ENCODE measurements around the gene TRIM46. TPM values are rescaled to one million over a fixed set of nuclear protein-coding genes. Genes with fewer than 3 reads are reported as not detected.
"Not testable (repeated sequence)": the region's sequence is repeated elsewhere in the genome, so short reads cannot be mapped to it uniquely, and the experiment has no call there.

TRIM46 gene
- total RNA-seq, 2 donors from 2014 or later = 3.6 to 9.3 TPM

DNA sequence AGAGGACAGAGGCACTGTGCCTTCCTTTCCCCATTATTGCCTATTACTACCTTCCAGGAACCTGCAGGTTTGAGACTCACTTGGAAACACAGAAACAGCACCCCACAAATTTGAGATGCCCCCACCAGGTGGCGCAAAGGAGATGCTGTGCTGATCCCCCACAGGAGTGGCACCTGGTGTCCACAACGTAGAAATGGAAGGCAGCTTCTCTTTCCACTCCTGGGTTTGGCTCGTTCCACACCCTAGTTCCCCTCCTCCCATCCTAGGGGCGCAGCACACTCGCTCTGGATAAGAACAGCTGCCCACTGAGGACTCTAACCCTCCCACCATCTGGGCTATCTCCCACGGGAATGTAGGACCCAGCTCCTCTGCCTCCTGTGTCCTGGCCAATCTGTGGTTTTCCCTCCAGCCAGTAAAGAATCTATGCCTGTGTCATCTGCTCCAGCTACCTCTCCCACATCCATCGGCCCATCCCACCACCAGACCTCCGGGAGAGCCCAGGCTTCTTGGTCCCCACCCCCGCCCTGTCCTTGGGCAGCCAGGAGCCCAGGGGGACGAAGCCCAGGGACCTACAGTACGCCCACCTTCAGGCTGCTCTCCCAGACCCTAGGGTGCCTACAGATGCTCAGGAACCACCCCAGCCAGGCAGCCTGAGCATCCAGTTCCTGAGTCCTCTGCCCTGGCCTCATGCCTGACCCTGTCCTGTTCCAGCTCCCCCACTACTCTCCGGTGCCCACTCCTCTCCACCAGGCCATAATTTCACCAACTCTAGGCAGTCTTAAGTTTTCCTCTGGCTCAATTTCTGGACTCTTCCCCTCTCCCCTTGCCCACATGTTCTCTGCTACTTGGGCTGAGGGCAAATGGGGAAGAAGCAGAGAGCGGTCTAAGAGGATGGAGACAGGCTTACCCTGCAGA is 33.5 kb downstream of the TRIM46 start:
- Mint-ChIP-seq H3K27ac (peak overlapping the region; percentile 24 to 53), H3K9me3 (no peaks in the 10 kb centered on the region), H3K4me3 (peak overlapping the region; percentile 62), H3K4me1 (ENCODE audit: low read depth in 2 of 2) (peaks cover 23 to 27% of the 10 kb centered on the region in 2 donors), H3K27me3 (no peaks in the 10 kb centered on the region), H3K36me3 (no peaks in the 10 kb centered on the region)
- DNase-seq (ENCODE audit: low spot score) (peak; percentile 85), ATAC-seq (peak in 1 of 2 donors; percentile 41)

DNA sequence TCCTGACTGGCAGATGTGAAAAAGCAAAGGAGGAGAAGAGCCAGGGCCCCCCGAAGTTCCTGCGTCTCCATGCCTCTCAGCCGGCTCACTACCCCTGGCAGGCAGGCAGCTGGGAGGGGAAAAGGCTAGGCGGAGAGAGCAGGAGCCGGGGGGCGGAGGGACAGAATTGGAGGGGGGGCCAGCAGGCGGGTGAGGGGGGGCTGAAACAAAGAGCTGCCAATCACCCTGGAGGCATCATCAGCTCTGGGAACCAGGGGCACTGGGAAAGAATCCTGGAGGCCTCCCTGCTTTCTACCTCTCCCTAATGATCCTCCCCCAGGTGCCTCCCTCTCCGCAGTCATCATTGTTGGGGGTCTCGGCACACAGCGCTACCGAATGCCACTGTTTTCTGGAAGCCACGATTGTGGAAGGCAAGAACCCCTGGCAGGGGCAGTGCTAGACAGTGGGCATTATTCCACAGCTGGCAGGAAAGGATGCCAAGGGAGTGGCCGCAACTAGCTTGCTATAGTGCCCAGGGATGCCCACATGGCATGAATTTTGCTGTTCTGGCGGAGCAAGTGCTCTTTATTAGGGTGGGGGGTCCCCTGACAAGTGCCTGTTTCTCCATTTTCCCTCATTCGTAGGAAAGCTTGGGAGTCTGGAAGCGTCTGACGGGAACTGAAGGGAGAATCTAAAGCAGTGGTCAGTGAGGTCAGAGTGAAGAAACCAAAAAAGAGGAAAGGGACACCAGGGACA is 34.3 kb downstream of the TRIM46 start, which contains the start of gene THBS3:
Gene THBS3, minus strand, starts transcription at position 92 of the 735 bp plus-strand sequence. Its CDS starts 21 bp downstream, at position 71.
- ATAC-seq (no peak), DNase-seq (ENCODE audit: low spot score) (no peak)
- Mint-ChIP-seq H3K36me3 (no peaks in the 10 kb centered on the region), H3K27ac (peak within 1 kb of the TSS; percentile 68 to 80), H3K4me1 (ENCODE audit: low read depth in 2 of 2) (peaks cover 23 to 27% of the 10 kb centered on the region in 2 donors), H3K27me3 (no peaks in the 10 kb centered on the region), H3K9me3 (no peaks in the 10 kb centered on the region), H3K4me3 (peak within 1 kb of the TSS; percentile 94)

DNA sequence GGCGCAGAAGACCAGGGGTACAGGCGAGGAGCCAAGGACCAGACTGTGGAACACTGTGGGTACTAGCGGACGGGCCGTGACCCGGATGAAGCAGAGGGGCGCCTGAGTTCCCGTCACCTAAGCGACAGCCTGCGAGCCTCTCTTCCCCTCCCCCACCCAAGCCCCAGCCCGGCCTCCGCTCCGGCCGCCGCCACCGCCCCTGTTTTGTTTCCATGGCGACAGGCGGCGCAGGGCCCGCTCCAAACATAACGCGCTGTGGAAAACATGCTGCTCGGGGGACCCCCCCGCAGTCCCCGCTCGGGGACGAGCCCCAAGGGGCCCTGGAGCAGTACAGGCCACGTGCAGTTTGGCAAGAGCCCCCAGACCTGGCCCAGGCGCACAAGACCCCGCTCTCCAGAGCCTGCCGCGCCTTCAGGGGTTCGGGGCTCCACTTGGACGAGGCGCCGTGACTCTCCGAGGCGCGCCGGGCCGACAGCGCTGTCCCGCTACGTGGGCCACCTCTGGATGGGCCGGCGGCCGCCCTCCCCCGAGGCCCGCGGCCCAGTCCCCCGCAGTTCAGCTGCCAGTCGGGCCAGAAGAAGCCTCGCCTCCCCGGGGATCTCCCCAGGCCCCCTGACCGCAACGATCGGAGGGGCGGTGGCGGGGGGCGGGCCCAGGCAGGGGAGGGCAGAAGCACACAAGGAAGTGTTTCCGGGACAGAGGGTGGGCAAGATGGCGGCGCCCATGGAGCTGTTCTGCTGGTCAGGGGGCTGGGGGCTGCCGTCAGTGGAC is 35.1 kb downstream of the TRIM46 start, which contains the start of gene MTX1:
Gene MTX1, plus strand, starts transcription at position 155 of the 771 bp plus-strand sequence. Its CDS starts 110 bp downstream, at position 265.
- peaks cover 23 to 27% of the 10 kb centered on the region in 2 donors for H3K4me1 Mint-ChIP-seq (ENCODE audit: low read depth in 2 of 2)
- DNase-seq (ENCODE audit: low spot score) = peak; percentile 87
- peak; percentile 91 to 93 for ATAC-seq
- no peaks in the 10 kb centered on the region for H3K9me3 Mint-ChIP-seq
- H3K36me3 Mint-ChIP-seq = no peaks in the 10 kb centered on the region
- no peaks in the 10 kb centered on the region for H3K27me3 Mint-ChIP-seq
- H3K27ac Mint-ChIP-seq = peak within 1 kb of the TSS; percentile 68 to 87
- H3K4me3 Mint-ChIP-seq = peak within 1 kb of the TSS; percentile 94

DNA sequence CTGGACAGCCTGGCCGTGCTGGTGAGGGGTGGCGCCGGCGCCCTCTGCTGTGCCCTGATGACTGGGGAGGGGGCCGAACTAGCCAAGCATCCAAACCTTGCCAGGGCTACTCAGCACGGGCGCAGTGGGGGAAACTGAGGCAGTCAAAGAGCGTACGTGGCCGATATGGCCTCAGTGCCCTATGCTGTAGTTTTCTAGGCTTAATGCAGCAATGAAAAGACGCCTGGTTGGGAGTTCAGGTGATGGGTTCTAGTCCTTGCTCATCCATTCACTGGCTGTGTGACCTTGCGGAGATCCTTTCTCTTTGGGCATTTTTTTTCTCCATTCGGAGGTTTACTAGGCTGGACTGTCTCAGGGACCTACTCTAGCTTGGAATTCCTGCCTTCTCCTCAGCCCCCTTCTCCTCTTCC is 35.7 kb downstream of the TRIM46 start:
- Mint-ChIP-seq H3K4me1 (ENCODE audit: low read depth in 2 of 2) (peaks cover 23 to 27% of the 10 kb centered on the region in 2 donors), H3K27ac (peak overlapping the region; percentile 68 to 87), H3K9me3 (no peaks in the 10 kb centered on the region), H3K27me3 (no peaks in the 10 kb centered on the region), H3K4me3 (peak overlapping the region; percentile 94), H3K36me3 (no peaks in the 10 kb centered on the region)
- DNase-seq (ENCODE audit: low spot score) (no peak), ATAC-seq (no peak)

DNA sequence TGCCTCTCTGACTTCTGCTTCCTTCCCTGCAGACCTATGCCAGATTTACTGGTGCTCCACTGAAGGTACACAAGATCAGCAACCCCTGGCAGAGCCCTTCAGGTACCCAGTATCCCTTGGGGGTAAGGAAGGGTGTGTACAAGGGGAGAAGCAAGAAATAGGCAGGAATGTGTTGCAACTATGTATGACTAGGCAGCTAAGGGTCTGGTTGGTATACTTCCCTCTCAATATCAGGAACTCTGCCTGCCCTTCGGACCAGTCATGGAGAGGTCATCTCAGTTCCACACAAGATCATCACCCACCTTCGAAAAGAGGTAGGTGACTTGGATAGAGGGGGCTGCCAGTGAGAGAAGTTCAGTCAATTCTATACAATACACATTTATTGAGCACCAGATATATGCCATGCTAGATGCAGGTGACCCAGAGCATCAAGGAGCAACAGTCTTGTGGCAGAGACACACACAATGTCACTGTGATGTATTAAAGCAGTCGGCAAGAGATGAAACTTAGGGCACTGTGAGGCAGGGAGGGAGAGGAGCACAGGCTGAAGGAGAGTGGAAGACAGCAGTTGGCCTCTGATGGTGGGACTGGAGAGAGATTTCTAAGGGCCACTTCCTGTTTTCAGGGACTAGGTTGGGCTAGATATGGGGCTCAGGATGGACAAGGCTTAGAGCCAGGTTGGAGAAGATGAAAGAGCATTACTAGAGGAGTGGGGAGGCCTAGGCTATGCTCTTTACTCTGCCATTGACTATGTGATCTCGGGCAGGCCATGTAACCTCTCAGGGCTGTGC is 36.9 kb downstream of the TRIM46 start:
- Mint-ChIP-seq H3K9me3 (no peaks in the 10 kb centered on the region), H3K27ac (peak overlapping the region in 1 of 2 donors; percentile 87), H3K27me3 (no peaks in the 10 kb centered on the region), H3K36me3 (no peaks in the 10 kb centered on the region), H3K4me3 (no peak overlapping the region), H3K4me1 (ENCODE audit: low read depth in 2 of 2) (peaks cover 23 to 27% of the 10 kb centered on the region in 2 donors)
- ATAC-seq (no peak), DNase-seq (ENCODE audit: low spot score) (no peak)

DNA sequence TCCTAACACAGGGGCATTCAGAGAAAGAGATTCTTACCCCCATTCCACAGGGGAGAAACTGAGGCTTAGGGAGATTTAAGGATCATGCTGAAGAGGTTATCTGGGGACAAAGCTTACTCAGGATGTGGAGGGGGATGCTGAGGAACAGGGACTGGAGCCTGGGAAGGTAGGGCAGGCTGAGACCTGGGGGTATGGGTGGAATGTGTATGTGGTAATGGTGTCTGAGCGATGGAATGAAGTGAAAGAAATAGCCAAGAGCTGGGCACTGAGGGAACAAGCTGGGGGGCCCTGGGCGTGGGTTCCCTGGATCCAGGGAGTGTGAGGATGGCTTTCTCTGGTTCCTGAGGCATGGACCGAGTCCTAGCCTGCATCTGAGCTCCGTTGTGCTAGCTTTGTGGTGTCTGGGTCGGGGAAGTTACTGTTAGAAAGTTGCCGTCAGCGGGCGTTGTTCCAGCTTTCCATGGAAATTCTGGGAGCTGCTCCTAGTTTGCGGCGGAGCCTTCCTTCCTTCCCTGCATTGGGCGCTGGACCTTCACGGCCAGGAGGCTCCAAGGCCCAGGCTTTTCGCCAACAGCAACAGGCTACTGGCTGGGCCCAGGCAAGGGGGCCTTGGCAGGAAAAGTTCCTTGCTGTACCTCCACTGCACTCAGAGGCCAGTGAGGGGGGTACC is 37.9 kb downstream of the TRIM46 start:
- ATAC-seq; H3K4me3 Mint-ChIP-seq; H3K9me3 Mint-ChIP-seq; H3K27ac Mint-ChIP-seq; H3K27me3 Mint-ChIP-seq; H3K36me3 Mint-ChIP-seq; DNase-seq (ENCODE audit: low spot score): not testable (repeated sequence)
- H3K4me1 Mint-ChIP-seq (ENCODE audit: low read depth in 2 of 2) = peaks cover 23 to 27% of the 10 kb centered on the region in 2 donors

DNA sequence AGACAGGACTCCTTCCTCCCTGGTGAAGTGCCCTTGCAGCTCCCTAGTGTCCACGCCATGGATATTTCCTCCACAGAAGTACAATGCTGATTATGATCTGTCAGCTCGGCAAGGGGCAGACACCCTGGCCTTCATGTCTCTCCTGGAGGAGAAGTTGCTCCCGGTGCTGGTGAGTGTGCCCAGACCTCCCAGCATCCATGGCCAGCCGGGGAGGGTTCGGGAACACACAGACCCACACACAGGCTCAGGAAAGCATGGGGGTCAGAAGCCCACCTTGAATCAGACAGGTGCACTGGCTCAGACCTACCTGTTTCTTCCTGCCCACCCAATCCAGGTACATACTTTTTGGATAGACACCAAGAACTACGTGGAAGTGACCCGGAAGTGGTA is 38.4 kb downstream of the TRIM46 start:
- H3K4me3 Mint-ChIP-seq; H3K27me3 Mint-ChIP-seq; ATAC-seq; H3K36me3 Mint-ChIP-seq; H3K9me3 Mint-ChIP-seq; H3K27ac Mint-ChIP-seq; DNase-seq (ENCODE audit: low spot score): not testable (repeated sequence)
- H3K4me1 Mint-ChIP-seq (ENCODE audit: low read depth in 2 of 2) = peaks cover 20 to 23% of the 10 kb centered on the region in 2 donors

DNA sequence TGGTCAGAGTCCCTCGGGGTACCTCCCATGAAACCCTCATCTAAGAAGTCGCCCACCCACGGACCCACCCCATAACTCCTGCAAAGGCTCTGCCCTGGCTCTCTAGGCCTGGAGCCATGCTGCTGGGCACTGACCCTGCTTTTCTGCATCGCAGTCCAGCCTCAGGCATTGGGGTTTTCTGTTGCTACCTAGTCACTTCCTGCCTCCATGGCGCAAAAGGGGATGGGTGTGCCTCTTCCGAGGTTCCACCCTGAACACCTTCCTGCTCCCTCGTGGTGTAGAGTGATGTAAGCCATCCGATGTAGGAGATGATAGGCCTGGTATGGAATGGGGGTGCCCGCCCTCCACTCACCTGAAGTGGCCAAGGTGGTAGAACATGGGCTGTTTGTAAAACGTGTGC is 41.1 kb downstream of the TRIM46 start:
- not testable (repeated sequence) for ATAC-seq; H3K27ac Mint-ChIP-seq; H3K27me3 Mint-ChIP-seq; H3K9me3 Mint-ChIP-seq; H3K4me3 Mint-ChIP-seq; DNase-seq (ENCODE audit: low spot score); H3K36me3 Mint-ChIP-seq
- H3K4me1 Mint-ChIP-seq (ENCODE audit: low read depth in 2 of 2) = peaks cover 16 to 20% of the 10 kb centered on the region in 2 donors

DNA sequence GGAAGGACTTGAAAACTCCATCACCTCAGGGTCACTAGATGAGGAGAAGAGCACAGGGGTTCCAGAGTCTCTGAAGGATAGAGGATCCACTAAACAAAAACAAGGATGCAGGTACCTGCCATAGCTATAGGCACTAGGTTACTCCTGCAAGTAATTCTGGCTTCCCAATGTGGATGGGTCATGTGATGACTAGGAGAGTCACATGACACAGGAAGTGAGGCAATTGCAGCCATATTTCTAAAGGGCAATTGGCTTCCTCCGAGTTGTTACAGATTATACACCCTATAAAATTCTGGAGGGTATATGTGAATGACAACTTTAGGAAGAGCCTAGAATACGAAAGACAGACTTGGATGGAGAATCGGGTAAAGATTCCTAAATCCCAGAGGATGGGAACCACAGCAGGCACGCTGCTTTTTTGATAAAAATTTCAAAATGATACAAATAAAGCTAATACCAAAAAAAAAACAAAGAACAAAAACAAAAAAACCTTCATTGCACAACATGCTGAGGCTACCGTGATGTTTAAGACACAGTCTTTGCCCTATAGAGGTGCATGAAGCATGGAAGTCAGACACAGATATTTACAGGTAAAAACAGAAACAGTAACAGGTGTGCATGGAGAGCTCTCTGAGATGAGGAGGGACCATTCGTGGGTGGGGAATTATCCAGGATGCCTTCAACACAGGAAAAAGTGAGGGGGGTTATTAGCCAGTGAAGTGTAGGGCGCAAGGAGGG is 45.4 kb downstream of the TRIM46 start:
- no peak for DNase-seq (ENCODE audit: low spot score)
- H3K36me3 Mint-ChIP-seq = no peaks in the 10 kb centered on the region
- H3K27me3 Mint-ChIP-seq = no peaks in the 10 kb centered on the region
- ATAC-seq = peak in 1 of 2 donors; percentile 52
- H3K27ac Mint-ChIP-seq = peak overlapping the region; percentile 87 to 91
- peaks cover 2% of the 10 kb centered on the region for H3K9me3 Mint-ChIP-seq
- peak overlapping the region; percentile 69 for H3K4me3 Mint-ChIP-seq
- H3K4me1 Mint-ChIP-seq (ENCODE audit: low read depth in 2 of 2) = peaks cover 16 to 22% of the 10 kb centered on the region in 2 donors

DNA sequence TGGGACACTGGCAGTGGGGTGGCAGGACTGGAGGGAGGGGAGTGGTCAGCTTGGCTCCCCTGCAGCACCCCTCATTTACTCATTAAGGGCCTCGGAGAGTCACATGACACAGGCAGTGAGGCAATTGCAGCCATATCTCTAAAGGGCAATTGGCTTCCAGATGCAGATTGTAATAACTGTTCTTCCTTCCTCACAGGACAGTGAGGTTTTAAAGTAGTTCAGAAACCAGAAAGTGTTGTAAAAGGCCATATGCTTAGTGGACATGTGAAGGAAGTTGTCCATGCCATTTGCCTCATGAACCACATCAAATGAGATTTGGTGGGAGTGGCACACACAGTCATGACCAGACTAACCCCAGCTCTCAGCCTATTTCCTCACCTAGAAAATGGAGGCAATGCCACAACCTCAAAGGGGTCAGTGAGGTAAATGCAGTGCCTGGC is 46.0 kb downstream of the TRIM46 start:
- Mint-ChIP-seq H3K4me1 (ENCODE audit: low read depth in 2 of 2) (peaks cover 19 to 22% of the 10 kb centered on the region in 2 donors), H3K27ac (peak overlapping the region; percentile 87 to 91), H3K9me3 (peaks cover 2% of the 10 kb centered on the region), H3K27me3 (no peaks in the 10 kb centered on the region), H3K36me3 (no peaks in the 10 kb centered on the region), H3K4me3 (peak overlapping the region; percentile 69)
- DNase-seq (ENCODE audit: low spot score) (no peak), ATAC-seq (peak; percentile 69 to 79)

DNA sequence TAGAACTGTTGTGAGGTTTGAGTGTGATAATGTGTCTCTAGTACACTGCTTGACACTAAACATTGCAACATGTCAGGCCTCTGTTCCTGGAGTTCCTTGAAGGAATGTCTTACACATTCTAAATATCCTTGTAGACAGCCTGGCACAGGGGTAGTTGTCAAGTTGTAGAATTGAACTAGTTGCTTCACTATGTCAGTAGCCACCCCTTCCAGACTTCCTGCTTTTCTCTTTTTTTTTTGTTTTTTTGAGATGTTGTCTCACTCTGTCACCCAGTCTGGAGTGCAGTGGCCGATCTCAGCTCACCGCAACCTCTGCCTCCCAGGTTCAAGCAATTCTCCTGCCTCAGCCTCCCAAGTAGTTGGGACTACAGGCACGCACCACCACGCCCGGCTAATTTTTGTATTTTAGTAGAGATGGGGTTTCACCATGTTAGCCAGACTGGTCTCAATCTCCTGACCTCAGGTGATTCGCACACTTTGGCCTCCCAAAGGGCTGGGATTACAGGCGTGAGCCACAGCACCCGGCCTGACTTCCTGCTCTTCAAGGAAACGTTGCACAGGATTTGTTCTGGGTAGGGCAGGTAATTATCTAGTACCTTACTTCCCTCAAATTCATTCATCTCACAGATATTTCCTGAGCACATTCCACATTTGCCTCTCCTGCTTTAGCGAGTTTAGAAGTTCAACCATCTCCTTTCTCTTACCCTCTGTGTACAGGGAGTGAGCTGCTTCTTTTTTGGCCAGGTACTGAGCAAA is 46.7 kb downstream of the TRIM46 start:
- peak overlapping the region; percentile 87 to 91 for H3K27ac Mint-ChIP-seq
- peaks cover 19 to 22% of the 10 kb centered on the region in 2 donors for H3K4me1 Mint-ChIP-seq (ENCODE audit: low read depth in 2 of 2)
- not testable (repeated sequence) for H3K4me3 Mint-ChIP-seq; H3K9me3 Mint-ChIP-seq; H3K27me3 Mint-ChIP-seq; H3K36me3 Mint-ChIP-seq; DNase-seq (ENCODE audit: low spot score); ATAC-seq
